ENCODE measurements around the gene PDE10A. TPM values are rescaled to one million over a fixed set of nuclear protein-coding genes. Genes with fewer than 3 reads are reported as not detected.

Gene PDE10A
- total and polyA plus RNA-seq, 2 of the 8 experiments (the other 6 are each of a cell fraction or from before 2014, with no cell fraction given), result 1.1 to 2.4 TPM

GRCh38 chr6:165643015-165643414, 20.0 kb downstream of the PDE10A start:
- H3K4me3 ChIP-seq (ENCODE audit: extremely low read depth in 1 of 4, insufficient read depth in 2 of 4, low read depth in 3 of 4, low read length in 4 of 4), result no peak overlapping the region
- POLR2A ChIA-PET (ENCODE audit: partially characterized antibody), result no interaction called here
- H3K27me3 ChIP-seq (replicated peaks in 1 of 4; ENCODE audit: control insufficient read depth in 3 of 4, extremely low read depth in 1 of 4, insufficient read depth in 3 of 4, low read length in 3 of 4), result no peaks in the 10 kb centered on the region
- no peak for TF ChIP-seq RBBP5 (IDR thresholded peaks at IDR 0.05; ENCODE audit: borderline replicate concordance, low read depth, low read length)
- TF ChIP-seq CHD2 (IDR thresholded peaks at IDR 0.05; ENCODE audit: low read length), result no peak
- TF ChIP-seq TEAD4 (IDR thresholded peaks at IDR 0.05; ENCODE audit: low read depth, low read length), result no peak
- no peak for TF ChIP-seq SUZ12 (IDR thresholded peaks at IDR 0.05; ENCODE audit: low read length)
- TF ChIP-seq POLR2A (IDR thresholded peaks at IDR 0.05; ENCODE audit: control extremely low read depth in 1 of 2, low read depth in 2 of 2, low read length in 2 of 2), result no peak
- TF ChIP-seq JUND (IDR thresholded peaks at IDR 0.05; ENCODE audit: low read length), result no peak
- TF ChIP-seq ATF3 (IDR thresholded peaks at IDR 0.05; ENCODE audit: insufficient read depth, low read depth, low read length), result no peak
- no peak for TF ChIP-seq SRF (IDR thresholded peaks at IDR 0.05; ENCODE audit: low read depth, low read length)
- no peak for TF ChIP-seq EZH2 (IDR thresholded peaks at IDR 0.05; ENCODE audit: low read depth, low read length, severe bottlenecking)
- no peak for TF ChIP-seq POLR2AphosphoS5 (IDR thresholded peaks at IDR 0.05; ENCODE audit: low read depth, low read length)
- no peak for TF ChIP-seq ASH2L (IDR thresholded peaks at IDR 0.05; ENCODE audit: low read length)
- no peak for TF ChIP-seq GABPA (IDR thresholded peaks at IDR 0.05; ENCODE audit: borderline replicate concordance, insufficient read depth, low read length)
- TF ChIP-seq KDM5A (IDR thresholded peaks at IDR 0.05; ENCODE audit: low read length), result no peak
- H2BK120ac ChIP-seq (replicated peaks; ENCODE audit: low read depth, low read length), result no peak overlapping the region
- no peak for DNase-seq (ENCODE audit: low read depth in 1 of 2, low spot score in 2 of 2)
- WGBS, 2 experiments (ENCODE audit: extremely low coverage in 1 of 2, insufficient coverage in 1 of 2, insufficient read length in 1 of 2, insufficient replicate concordance in 2 of 2, low coverage in 1 of 2, low lambda C conversion rate in 2 of 2, missing lambda C conversion rate in 1 of 2), result 84% methylated on average over 1 of the region's 3 CpGs; no CpG with 5 or more reads in 1 of the 2 experiments
- H4K8ac ChIP-seq (ENCODE audit: extremely low read depth, insufficient read depth, low read length), result no peak overlapping the region
- H4K20me1 ChIP-seq (replicated peaks in 1 of 2; ENCODE audit: control insufficient read depth in 1 of 2, insufficient read depth in 2 of 2, low read length in 2 of 2), result peaks cover 0 to 2% of the 10 kb centered on the region in 2 experiments
- no peak overlapping the region for H3K4me2 ChIP-seq (ENCODE audit: insufficient read depth in 1 of 2, low read depth in 2 of 2, low read length in 2 of 2)
- H2BK5ac ChIP-seq (ENCODE audit: low read depth, low read length), result no peak overlapping the region
- H3K27ac ChIP-seq (ENCODE audit: low read depth, low read length), result no peak overlapping the region
- H3K4me1 ChIP-seq (replicated peaks in 1 of 4; ENCODE audit: control insufficient read depth in 3 of 4, insufficient read depth in 4 of 4, low read length in 3 of 4), result peaks cover 0 to 4% (median 0%) of the 10 kb centered on the region in 4 experiments; a peak in 2 of 7 replicates
- H3K79me1 ChIP-seq (ENCODE audit: low read depth, low read length), result no peaks in the 10 kb centered on the region
- H4K91ac ChIP-seq (replicated peaks; ENCODE audit: insufficient read length, low read length), result no peak overlapping the region
- H2BK12ac ChIP-seq (ENCODE audit: low read depth, low read length), result no peak overlapping the region
- H2BK15ac ChIP-seq (ENCODE audit: low read length), result no peak overlapping the region
- H3K23me2 ChIP-seq (ENCODE audit: low read depth, low read length), result no peaks in the 10 kb centered on the region; the same call in 1 of the 2 replicates
- no peak overlapping the region for H3K18ac ChIP-seq (ENCODE audit: extremely low read depth, low read length)
- H2BK20ac ChIP-seq (ENCODE audit: low read length), result no peak overlapping the region
- H3K9ac ChIP-seq (replicated peaks in 1 of 4; ENCODE audit: extremely low read depth in 1 of 4, low read depth in 3 of 4, low read length in 3 of 4), result no peak overlapping the region
- H3K4ac ChIP-seq (replicated peaks; ENCODE audit: insufficient read length, low read depth, low read length), result no peak overlapping the region
- no peak overlapping the region for H4K5ac ChIP-seq (ENCODE audit: insufficient read length, low read depth, low read length)
- H3K14ac ChIP-seq (ENCODE audit: insufficient read length), result no peak overlapping the region
- no peaks in the 10 kb centered on the region for H3K9me3 ChIP-seq (ENCODE audit: insufficient read depth in 2 of 2, low read depth in 1 of 2, low read length in 1 of 2)
- no peaks in the 10 kb centered on the region for H3K36me3 ChIP-seq (ENCODE audit: control insufficient read depth in 2 of 4, insufficient read depth in 4 of 4, low read length in 3 of 4)
- H2AK5ac ChIP-seq (ENCODE audit: low read depth, low read length), result no peak overlapping the region
- no peak overlapping the region for H2AFZ ChIP-seq (ENCODE audit: low read length)
- no peak overlapping the region for H3K23ac ChIP-seq (ENCODE audit: insufficient read length)
- H3K56ac ChIP-seq (replicated peaks; ENCODE audit: insufficient read length, low read depth, low read length), result no peak overlapping the region
- no peaks in the 10 kb centered on the region for H3K79me2 ChIP-seq (ENCODE audit: control insufficient read depth in 1 of 2, insufficient read depth in 2 of 2, low read length in 2 of 2)
- FAIRE-seq, result no peak
- CTCF ChIA-PET (ENCODE audit: partially characterized antibody), result interaction anchor here (1.3 kb wide), 1 partner anchor 9 kb away, joined by 3 read pairs; no protein-coding TSS in a partner anchor
